Measurements from ENCODE around the gene C15orf62.

GRCh38 chr15:40763801-40764628 lies 5.8 kb upstream of the C15orf62 start, which contains the start of gene GCHFR:
- TF ChIP-seq EZH2 (IDR thresholded peaks at IDR 0.05) (no peak), POLR2AphosphoS5 (IDR thresholded peaks at IDR 0.05; ENCODE audit: borderline replicate concordance, low read depth, low read length) (peak; percentile 39; the same call in 1 of the 2 replicates), FOXP2 (optimal IDR thresholded peaks at IDR 0.05; ENCODE audit: control extremely low read depth, extremely low read length, insufficient read depth) (no peak)

Measured in SK-N-MC (cell line).